HG03558 (cell line): ENCODE measurements around the gene CREB3L1.
"Not testable (repeated sequence)": the region's sequence is repeated elsewhere in the genome, so short reads cannot be mapped to it uniquely, and the experiment has no call there.

Experiments used
- ATAC-seq: cut with Tn5 transposase; IDR thresholded peaks from one replicate; pipeline ENCODE4 v1.9.1; 2021; ENCODE audit warnings: moderate number of reproducible peaks; ENCODE audit not compliant: unreplicated experiment; ENCODE audit errors: extremely low read depth

Gene CREB3L1

DNA sequence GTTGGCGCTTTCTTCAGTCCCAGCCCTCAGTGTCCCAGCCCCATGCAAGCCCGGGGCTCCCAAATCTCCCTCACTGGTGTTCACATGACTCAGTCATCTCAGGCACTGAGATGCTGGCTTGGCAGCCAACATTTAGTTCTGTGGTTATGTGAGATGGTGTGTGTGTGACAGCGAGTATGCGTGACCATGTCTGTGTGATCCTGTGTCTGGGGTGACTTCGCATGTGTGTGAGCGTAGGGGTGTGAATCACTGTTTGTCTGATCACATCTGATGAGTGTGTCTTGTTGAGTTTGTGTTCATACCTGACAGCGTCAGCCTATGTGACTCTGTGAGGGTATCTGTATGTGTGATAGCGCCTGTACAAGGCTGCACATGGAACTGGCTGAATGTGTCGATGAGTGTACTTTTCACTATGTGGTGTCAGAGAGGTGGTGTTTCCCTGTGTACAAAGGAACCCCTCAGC lies 16.2 kb downstream of the CREB3L1 start:
- ATAC-seq = no peak

DNA sequence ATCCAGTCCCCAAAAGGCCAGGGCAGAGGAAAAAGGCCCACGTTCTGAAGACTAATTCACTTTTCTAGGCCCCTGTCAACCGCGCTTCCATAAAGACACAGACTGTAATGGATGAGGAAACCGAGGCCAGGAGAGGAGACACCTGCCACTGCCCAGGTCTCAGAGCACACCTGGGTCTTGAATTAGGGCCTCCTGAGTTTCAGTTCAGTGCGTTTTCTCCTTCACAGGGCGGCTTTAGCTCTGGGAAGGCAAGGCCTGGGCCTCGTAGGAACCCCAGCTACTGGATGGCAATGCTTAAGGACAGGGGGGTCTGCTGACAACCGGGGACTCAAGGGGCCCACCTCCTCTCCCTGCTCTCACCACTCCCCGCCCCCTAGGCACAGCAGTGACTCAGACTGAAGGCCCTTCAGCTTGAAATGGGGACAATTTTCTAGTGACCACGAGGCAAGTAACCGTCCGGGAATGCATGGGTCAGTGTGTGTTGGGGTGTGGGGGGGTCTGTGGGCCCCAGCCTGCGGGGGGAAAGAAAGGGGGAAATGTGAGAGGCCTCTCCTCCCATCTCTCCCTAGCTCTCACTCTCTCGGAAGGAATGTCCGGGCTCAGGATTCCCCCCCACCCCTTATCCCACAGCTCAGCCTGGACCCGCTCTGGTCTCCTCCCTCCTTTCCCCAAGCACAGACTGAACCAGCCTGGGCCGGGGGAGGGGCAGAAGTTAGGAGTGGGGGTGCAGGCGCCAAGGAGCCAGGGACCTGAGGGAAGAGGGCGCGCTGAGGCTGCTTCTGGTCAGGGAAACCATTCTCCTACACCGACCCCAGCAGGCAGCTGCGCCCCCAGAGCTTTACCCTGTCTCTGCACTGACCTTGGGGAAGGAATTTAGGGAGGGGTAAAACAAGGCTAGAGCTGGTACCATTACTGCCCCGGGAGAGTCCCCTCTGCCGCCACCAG lies 17.2 kb downstream of the CREB3L1 start:
- no peak for ATAC-seq

DNA sequence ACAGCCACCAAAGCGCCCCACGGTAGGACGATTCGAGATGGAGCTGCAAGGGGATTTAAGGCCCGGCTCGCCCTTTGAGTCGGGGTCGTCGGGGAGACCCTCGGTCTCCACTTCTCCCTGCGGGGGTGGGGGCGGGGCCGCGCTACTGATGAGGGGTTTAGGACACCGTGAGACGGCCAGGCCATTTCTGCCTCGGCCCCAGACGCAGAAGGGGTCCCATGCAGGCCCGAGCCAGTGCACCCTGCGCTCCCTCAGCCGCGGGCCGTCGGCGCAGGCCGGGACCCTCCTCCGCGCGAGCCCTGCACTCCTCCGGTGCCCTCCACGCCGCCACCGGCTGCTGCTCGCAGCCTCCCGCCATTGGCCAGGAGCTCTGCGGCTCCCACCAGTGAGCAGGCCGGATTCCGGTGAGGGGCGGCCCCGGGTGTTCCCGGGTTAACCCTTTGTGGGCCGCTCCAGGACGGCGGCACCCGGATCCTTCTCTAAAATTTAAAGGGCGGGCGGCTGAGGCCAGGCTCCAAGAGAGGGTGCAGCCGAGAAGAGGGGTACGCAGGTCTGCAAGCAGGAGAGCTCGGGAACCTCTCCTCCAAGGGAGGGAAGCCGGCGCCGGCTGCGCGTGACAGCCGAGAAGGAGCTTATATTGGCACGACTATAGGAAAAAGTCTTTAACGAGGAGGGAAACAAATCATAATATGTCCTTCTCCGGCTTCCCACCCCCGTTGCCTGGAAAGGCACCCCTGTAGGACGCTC lies 18.0 kb downstream of the CREB3L1 start:
- no peak for ATAC-seq

DNA sequence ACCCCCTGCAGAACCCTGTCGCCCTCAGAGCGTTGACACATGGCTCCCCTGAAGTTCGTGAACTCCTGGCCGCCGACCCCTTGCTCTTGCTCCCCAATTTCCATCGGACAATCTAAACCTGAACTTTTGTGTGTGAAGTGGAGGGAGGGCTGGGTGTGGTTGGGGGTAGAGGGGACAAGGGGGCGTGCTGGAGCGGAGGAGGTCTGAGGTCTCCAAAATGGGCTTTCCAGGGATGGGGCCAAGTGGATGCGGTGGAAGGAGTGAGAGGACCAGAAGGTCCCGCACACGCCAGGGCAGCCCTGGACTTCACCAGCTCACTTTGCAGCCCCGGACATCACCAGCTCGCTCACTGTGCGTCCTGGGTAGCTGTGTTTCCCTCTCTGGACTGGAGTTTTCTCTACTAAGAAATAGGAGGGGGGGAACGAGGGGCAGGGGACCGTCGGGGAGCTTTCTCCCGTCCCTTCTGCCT lies 18.6 kb downstream of the CREB3L1 start:
- ATAC-seq = no peak

DNA sequence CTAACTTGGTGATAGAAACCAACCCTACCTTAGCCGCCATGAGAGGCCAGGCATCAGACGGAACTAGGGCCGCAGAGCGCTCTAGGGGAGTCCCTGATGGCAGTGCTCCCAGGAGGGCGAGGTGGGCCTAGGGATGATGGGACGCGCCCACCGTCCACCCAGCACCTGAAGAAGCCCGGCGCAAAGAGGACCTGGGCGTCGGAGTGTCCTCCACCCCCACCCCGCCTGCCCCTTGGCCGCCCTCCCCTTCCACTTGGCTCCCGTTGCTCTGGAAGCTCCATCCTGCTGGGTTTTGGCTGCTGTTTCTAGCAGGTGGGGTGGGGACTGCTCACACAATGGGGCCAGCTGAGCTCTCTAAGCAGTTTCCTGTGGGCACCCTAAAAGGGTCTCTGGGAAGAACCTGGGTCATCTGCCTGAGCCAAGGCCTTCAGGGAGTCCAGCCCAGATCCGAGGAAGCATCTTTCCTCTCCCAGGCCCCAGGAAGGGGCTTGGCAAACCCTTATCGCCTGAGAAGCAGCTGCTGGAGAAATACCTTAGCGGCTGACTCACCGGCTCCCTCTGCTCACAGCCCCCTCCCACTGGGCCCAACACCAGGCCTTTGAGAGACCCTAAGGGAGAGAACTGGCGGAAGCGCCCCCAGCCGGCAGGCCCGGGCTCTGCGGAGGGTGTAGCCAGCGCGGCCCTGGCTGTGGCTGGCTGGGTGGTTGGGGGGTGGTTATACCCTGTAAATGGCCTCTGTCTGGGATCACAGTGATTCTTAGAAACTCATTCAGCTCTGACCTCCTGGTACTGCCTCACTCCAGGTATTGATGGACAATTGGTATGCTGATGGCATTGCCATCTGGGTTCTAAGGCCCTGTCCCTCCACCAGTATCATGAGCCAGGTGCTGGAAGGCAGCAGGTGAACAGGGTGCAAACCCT lies 19.3 kb downstream of the CREB3L1 start:
- no peak for ATAC-seq

DNA sequence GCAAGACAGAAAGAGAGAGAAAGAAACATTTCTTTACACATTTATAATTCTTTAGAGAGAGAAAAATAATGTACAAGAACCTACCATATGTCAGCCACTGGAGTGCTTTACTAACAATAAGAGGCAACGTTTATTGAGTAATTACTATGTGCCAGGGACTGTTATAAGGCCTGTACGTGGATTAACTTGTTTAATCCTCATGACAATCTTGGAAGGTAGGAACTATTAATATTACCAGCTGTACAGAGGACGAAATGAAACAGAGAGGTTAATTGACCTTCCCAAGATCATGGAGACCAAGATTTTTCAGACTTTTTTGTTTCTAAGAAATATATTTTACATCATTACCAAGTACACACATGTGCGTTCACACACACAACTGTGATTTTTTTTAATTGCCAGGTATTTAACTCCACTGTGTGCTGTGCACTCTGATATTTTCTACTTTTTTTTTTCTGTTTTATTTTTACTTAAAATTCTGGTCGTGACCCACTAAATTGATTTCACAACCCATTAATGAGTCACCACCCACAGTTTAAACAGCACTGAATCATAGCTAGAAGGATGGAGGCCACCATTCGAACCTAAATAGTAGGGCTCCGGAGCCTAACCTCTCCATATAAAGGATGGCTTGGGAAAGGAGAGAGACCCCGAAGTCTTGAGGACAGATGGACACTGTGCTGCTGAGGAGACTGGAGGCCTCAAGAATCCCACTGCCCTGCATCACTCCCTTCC lies 21.4 kb downstream of the CREB3L1 start:
- ATAC-seq = no peak

DNA sequence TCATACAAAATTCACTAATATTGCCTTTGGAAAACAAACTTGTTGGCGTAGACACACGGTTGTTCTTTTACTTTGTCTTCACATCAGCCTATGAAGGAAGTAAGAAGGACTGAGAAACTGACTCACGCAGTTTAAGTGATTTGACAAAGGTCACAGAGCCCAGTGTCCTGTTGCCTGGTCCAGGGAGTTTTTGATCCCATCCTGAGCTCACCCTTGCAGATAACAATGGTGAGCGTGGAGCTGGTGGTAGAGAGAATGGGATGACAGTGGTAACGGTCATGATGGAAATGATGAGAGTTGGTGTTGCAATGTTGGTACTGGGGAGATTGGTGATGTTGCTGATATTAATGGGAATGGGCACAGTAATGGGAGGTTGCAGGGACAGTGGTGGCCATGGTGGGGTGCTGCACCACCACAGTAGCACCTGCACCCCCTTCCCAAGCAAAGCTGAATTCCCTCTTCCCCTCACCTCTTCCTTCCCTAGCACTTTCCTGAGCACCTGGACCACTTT lies 22.0 kb downstream of the CREB3L1 start:
- no peak for ATAC-seq

DNA sequence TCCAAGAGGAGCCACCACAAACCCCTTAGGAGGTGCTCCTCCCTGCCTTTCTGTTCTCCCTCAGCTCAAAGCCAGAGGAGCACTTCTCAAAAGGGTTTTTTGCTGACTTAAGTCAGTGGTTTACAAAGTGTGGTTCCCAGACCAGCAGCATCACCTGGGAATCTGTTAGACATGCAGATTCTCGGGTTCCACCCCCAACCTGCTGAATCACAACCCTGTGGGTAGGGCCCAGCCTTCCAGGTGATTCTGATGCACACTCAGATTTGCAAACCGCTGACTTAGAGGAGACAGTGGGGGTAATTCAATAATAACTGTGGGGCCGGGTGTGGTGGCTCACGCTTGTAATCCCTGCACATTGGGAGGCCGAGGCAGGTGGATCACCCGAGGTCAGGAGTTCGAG lies 22.8 kb downstream of the CREB3L1 start:
- no peak for ATAC-seq

DNA sequence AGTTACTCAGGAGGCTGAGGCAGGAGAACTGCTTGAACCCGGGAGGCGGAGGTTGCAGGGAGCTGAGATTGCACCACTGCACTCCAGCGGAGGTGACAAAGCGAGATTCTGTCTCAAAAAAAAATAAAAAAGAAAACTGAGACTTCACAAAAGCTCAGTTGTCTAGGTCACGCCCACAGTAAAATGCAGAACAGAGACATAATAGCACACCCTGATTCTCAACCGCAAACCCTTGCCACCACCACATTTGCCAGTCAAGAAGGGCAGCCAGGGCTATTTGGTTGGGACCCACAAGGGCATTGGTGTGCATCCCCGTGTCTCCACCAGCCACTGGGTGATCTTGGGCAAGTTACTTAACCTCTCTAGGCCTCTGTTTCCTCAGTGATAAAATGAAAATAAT lies 25.4 kb downstream of the CREB3L1 start:
- peak; percentile 44 for ATAC-seq

DNA sequence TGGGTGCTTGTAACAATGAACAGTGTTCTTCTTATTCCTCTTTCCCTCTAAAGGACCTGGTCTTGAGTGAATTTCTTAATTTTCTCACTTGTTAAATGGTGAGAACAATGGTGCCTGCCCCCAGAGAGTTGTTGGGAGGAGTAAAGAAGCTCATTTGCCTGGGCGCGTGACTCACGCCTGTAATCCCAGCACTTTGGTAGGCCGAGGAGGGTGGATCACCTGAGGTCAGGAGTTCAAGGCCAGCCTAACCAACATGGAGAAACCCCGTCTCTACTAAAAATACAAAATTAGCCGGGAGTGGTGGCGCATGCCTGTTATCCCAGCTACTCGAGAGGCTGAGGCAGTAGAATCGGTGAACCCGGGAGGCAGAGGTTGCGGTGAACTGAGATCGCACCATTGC lies 26.6 kb downstream of the CREB3L1 start:
- ATAC-seq = not testable (repeated sequence)

DNA sequence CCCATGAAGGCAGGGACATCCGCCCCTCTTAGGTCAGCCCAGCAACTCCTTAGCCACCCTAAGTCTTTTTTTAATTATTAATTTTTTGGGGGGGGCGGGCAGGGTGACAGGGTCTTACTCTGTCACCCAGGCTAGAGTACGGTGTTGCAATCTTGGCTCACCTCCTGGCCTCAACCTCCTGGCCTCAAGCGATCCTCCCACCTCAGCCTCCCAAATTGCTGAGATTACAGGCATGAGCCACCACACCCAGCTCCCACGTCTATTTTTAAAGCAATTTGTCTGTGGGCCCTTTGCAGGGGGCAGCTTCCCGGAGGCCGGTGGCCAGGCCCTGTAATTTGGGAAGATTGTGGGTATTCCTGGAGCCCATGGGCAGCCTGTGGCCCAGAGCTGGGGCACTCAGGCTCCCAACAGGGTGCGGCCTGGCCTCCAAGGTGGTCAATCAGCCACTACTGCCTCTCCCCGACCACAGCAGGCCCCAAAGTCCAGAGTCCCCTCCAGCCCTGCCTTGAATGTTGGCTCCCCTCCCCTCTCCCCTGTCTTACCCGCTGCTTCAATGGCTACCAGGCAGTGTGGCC lies 27.2 kb downstream of the CREB3L1 start:
- ATAC-seq = no peak

DNA sequence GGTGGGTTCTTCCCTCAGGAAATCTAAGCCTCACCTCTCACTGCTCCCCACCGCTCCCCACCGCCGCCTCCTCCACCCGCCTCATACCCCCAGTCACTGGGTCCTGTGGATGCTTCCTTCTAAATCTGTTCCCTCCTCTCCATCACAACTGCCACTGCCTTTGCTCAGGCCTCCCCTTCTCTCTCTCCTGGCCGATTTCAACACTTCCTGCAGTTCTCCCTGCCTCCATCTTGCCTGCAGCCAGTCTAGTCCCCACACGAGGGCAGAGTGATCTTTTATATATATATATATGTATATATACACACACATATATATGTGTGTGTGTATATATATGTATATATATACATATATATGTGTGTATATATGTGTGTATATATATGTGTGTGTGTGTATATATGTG lies 27.8 kb downstream of the CREB3L1 start:
- ATAC-seq = no peak

DNA sequence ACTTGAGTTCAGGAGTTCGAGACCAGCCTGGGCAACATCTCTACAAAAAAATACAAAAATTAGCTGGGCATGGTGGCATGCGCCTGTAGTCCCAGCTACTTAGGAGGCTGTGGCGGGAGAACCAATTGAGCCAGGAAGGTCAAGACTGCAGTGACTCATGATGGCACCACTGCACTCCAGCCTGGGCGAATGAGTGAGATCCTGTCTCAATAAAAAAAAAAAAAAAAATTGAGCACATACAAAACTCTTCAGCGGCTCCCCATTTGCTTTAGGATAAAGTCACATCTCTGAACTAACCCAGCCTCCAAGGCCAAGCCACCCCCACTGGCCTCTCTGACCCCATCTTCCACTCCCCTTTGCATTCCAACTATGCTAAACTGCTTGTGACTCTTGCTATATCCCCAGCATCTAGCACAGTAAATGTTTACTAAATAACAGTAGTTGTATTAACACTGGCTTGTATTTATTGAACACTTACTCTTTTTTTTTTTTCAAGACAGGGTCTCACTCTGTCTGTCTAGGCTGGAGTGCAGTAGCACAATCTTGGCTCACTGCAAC lies 28.9 kb downstream of the CREB3L1 start:
- no peak for ATAC-seq

DNA sequence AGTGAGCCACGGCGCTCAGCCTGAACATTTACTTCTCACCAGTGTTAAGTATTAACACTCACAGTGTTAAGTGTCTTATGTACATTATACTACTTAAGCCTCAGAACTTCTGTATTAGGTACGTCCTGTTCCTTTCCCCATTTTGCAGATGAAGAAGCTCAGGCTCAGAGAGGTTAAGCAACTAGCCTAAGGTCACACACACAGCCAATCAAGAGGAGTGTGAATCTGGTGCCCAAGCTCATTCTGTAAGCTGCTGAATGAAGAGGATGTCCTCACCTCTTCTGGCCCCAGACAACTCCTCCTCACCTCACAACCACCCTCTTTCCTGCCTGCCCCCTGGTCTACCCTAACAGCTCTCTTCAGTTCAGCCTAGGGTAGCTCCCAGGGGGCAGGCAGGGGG lies 29.9 kb downstream of the CREB3L1 start:
- ATAC-seq = no peak

DNA sequence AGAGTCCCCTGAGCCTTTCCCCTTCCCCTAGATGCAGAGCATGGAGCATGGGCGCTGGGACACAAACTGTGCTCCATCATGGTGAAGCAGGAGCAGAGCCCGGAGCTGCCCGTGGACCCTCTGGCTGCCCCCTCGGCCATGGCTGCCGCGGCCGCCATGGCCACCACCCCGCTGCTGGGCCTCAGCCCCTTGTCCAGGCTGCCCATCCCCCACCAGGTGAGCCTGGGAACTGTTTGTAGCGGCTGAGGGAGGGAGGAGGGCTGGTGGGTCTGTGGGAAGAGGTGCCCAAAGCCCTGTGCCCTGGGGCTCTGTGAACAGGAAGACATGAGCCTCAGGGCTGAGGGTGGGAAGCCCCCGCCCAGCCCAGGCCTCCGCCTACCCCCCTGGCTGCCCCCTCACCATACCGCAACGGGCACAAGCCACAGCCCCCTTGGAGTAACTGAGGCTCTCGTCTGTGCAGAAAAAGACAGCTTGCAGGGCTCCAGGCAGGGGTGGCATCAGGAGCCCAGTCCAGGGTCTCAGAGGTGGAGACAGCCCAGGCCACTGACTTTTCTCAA lies 30.4 kb downstream of the CREB3L1 start:
- ATAC-seq = no peak

DNA sequence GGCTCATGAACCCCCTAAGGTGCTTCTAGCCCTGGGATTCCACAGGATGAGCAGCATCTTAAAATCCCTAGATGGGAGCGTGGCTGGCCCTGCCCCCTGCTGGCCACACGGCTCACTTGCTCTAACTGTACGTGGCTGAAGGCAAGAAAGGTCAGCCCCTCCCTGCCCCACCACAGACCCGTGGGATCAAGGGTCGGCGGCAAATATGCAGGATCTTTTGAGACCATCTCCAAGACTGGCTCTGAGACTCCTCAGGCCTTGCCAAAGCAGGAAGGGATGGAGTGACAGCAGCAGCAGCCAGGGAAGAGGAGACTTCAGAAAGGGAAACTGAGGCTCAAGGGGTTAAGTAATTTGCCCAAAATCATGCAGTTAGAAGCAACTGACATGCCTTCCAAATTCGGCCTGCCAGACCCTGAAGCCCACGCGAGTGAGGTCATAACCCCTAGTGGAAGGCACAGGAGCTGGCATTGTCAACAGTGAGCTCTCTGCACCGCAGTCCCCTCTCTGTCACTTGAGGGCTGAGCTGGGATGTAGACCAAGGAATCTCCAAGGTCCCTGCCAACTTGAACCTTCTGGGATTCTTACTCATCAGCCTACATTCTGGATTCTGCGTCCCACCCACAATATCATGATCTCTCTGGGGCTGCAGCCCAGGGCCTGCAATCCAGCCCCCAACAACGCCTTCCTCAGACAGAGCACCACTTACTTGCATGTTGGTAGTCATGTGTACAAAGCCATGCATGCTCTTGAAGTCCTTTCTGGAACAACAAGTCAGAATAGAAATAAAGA lies 31.4 kb downstream of the CREB3L1 start:
- no peak for ATAC-seq

DNA sequence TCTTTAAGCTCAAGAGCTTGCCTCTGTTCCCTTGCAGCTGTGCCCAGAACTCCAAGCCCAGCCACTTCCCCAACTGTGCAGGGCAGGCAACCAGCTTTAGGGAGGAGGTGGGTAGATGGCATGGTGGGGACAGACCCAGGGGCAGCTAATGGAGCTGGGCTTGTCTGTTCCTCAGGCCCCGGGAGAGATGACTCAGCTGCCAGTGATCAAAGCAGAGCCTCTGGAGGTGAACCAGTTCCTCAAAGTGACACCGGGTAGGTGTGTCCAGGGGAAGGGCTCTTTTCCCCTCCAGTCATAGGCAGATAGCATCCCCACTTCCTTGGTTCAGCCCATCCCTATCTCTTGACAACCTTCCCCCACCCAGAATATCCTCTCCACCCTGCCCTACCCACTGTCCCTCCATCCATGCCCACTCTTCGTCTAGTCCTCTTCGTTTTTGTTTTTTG lies 32.4 kb downstream of the CREB3L1 start:
- no peak for ATAC-seq
